Peyer's patch (tissue), 4 donors: ENCODE data around the gene GALP.

Experiments used
- POLR2A ChIP-seq, 2 donors: fragments of 450-650 bp; IDR thresholded peaks; one replicate each; pipeline ENCODE4 v1.5.1; 2017; ENCODE audit warnings: antibody characterized with exemption in 2 of 2, mild to moderate bottlenecking in 2 of 2, moderate library complexity in 2 of 2
- TF ChIP-seq, protein P1 (sequence below), 6 experiments: fragments of 450-650 bp in 4 of 6; fragments of 200-600 bp in 2 of 6; sonication (generic) in 1 of 6; IDR thresholded peaks; one replicate each; pipeline ENCODE4 v1.5.1; 2017 to 2019; ENCODE audit warnings: antibody characterized with exemption in 6 of 6, mild to moderate bottlenecking in 3 of 6, moderate library complexity in 1 of 6

GRCh38 chr19:56155124-56155687, 20.6 kb upstream of the GALP start:
- TF ChIP-seq, protein P1, sequence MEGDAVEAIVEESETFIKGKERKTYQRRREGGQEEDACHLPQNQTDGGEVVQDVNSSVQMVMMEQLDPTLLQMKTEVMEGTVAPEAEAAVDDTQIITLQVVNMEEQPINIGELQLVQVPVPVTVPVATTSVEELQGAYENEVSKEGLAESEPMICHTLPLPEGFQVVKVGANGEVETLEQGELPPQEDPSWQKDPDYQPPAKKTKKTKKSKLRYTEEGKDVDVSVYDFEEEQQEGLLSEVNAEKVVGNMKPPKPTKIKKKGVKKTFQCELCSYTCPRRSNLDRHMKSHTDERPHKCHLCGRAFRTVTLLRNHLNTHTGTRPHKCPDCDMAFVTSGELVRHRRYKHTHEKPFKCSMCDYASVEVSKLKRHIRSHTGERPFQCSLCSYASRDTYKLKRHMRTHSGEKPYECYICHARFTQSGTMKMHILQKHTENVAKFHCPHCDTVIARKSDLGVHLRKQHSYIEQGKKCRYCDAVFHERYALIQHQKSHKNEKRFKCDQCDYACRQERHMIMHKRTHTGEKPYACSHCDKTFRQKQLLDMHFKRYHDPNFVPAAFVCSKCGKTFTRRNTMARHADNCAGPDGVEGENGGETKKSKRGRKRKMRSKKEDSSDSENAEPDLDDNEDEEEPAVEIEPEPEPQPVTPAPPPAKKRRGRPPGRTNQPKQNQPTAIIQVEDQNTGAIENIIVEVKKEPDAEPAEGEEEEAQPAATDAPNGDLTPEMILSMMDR (IDR thresholded peaks at IDR 0.05) = peak in 3 of 6 experiments; percentile 31 to 41 (median 37)
- no peak for TF ChIP-seq POLR2A (IDR thresholded peaks at IDR 0.05)
